Measurements from ENCODE around the gene SLC38A8. TPM values are rescaled to one million over a fixed set of nuclear protein-coding genes. Genes with fewer than 3 reads are reported as not detected.
A peak's percentile ranks its signal among the peaks of the same experiment; 100 is the strongest.

Gene SLC38A8
- polyA plus RNA-seq, 1 donor, result 0.12 TPM

- WGBS (ENCODE audit: insufficient coverage, low lambda C conversion rate), result no CpG with 5 or more reads among the region's 12 CpGs
- H3K4me1 ChIP-seq (ENCODE audit: control insufficient read depth, insufficient read depth, low read length), result no peaks in the 10 kb centered on the region
- no peak for DNase-seq
- no peaks in the 10 kb centered on the region for H3K9me3 ChIP-seq (ENCODE audit: control insufficient read depth, low read depth, low read length)
- H3K36me3 ChIP-seq (ENCODE audit: control insufficient read depth, insufficient read depth, low read length), result no peaks in the 10 kb centered on the region
- no peak overlapping the region for H3K27ac ChIP-seq (ENCODE audit: low read length)
- no peaks in the 10 kb centered on the region for H3K27me3 ChIP-seq (ENCODE audit: control insufficient read depth, insufficient read depth, low read length)
- H3K4me3 ChIP-seq (ENCODE audit: low read length), result no peak overlapping the region
Measured at GRCh38 chr16:84016477-84016876, 26.1 kb downstream of the SLC38A8 start.

GRCh38 chr16:84015399-84015798 lies 27.2 kb downstream of the SLC38A8 start:
- no peaks in the 10 kb centered on the region for H3K4me1 ChIP-seq (ENCODE audit: control insufficient read depth, insufficient read depth, low read length)
- no peaks in the 10 kb centered on the region for H3K27me3 ChIP-seq (ENCODE audit: control insufficient read depth, insufficient read depth, low read length)
- H3K4me3 ChIP-seq (ENCODE audit: low read length), result no peak overlapping the region
- H3K9me3 ChIP-seq (ENCODE audit: control insufficient read depth, low read depth, low read length), result no peaks in the 10 kb centered on the region
- no CpG with 5 or more reads among the region's 12 CpGs for WGBS (ENCODE audit: insufficient coverage, low lambda C conversion rate)
- no peak overlapping the region for H3K27ac ChIP-seq (ENCODE audit: low read length)
- DNase-seq, result no peak
- H3K36me3 ChIP-seq (ENCODE audit: control insufficient read depth, insufficient read depth, low read length), result no peaks in the 10 kb centered on the region

- H3K9me3 ChIP-seq (ENCODE audit: control insufficient read depth, low read depth, low read length), result no peaks in the 10 kb centered on the region
- no peaks in the 10 kb centered on the region for H3K27me3 ChIP-seq (ENCODE audit: control insufficient read depth, insufficient read depth, low read length)
- no peak overlapping the region for H3K27ac ChIP-seq (ENCODE audit: low read length)
- H3K4me3 ChIP-seq (ENCODE audit: low read length), result no peak overlapping the region
- no peak for DNase-seq
- no peaks in the 10 kb centered on the region for H3K36me3 ChIP-seq (ENCODE audit: control insufficient read depth, insufficient read depth, low read length)
- no peaks in the 10 kb centered on the region for H3K4me1 ChIP-seq (ENCODE audit: control insufficient read depth, insufficient read depth, low read length)
- no CpG with 5 or more reads among the region's 14 CpGs for WGBS (ENCODE audit: insufficient coverage, low lambda C conversion rate)
Measured at GRCh38 chr16:84014570-84015327, 27.8 kb downstream of the SLC38A8 start.

- Histone ChIP-seq H3K4me3 (ENCODE audit: low read length) (no peak overlapping the region), H3K36me3 (ENCODE audit: control insufficient read depth, insufficient read depth, low read length) (no peaks in the 10 kb centered on the region), H3K4me1 (ENCODE audit: control insufficient read depth, insufficient read depth, low read length) (no peaks in the 10 kb centered on the region), H3K27ac (ENCODE audit: low read length) (no peak overlapping the region), H3K27me3 (ENCODE audit: control insufficient read depth, insufficient read depth, low read length) (no peaks in the 10 kb centered on the region), H3K9me3 (ENCODE audit: control insufficient read depth, low read depth, low read length) (no peaks in the 10 kb centered on the region)
- DNase-seq, result peak; percentile 83 to 92
- no CpG with 5 or more reads among the region's 14 CpGs for WGBS (ENCODE audit: insufficient coverage, low lambda C conversion rate)
Measured at GRCh38 chr16:84013787-84014569, 28.6 kb downstream of the SLC38A8 start.

- no CpG with 5 or more reads among the region's 6 CpGs for WGBS (ENCODE audit: insufficient coverage, low lambda C conversion rate)
- DNase-seq, result no peak
- Histone ChIP-seq H3K4me1 (ENCODE audit: control insufficient read depth, insufficient read depth, low read length) (no peaks in the 10 kb centered on the region), H3K4me3 (ENCODE audit: low read length) (no peak overlapping the region), H3K27me3 (ENCODE audit: control insufficient read depth, insufficient read depth, low read length) (peaks cover 7% of the 10 kb centered on the region), H3K27ac (ENCODE audit: low read length) (no peak overlapping the region), H3K36me3 (ENCODE audit: control insufficient read depth, insufficient read depth, low read length) (no peaks in the 10 kb centered on the region), H3K9me3 (ENCODE audit: control insufficient read depth, low read depth, low read length) (no peaks in the 10 kb centered on the region)
Measured at GRCh38 chr16:84009282-84009681, 33.3 kb downstream of the SLC38A8 start.

GRCh38 chr16:84007965-84008364 lies 34.6 kb downstream of the SLC38A8 start:
- Histone ChIP-seq H3K4me1 (ENCODE audit: control insufficient read depth, insufficient read depth, low read length) (no peaks in the 10 kb centered on the region), H3K36me3 (ENCODE audit: control insufficient read depth, insufficient read depth, low read length) (no peaks in the 10 kb centered on the region), H3K4me3 (ENCODE audit: low read length) (no peak overlapping the region), H3K27ac (ENCODE audit: low read length) (no peak overlapping the region), H3K27me3 (ENCODE audit: control insufficient read depth, insufficient read depth, low read length) (peaks cover 7% of the 10 kb centered on the region), H3K9me3 (ENCODE audit: control insufficient read depth, low read depth, low read length) (no peaks in the 10 kb centered on the region)
- DNase-seq, result no peak
- WGBS (ENCODE audit: insufficient coverage, low lambda C conversion rate), result 70% methylated on average over 2 of the region's 8 CpGs

GRCh38 chr16:84007520-84007919 lies 35.1 kb downstream of the SLC38A8 start:
- no CpG with 5 or more reads among the region's 4 CpGs for WGBS (ENCODE audit: insufficient coverage, low lambda C conversion rate)
- DNase-seq, result no peak
- Histone ChIP-seq H3K9me3 (ENCODE audit: control insufficient read depth, low read depth, low read length) (no peaks in the 10 kb centered on the region), H3K27me3 (ENCODE audit: control insufficient read depth, insufficient read depth, low read length) (peaks cover 7% of the 10 kb centered on the region), H3K4me1 (ENCODE audit: control insufficient read depth, insufficient read depth, low read length) (no peaks in the 10 kb centered on the region), H3K4me3 (ENCODE audit: low read length) (no peak overlapping the region), H3K36me3 (ENCODE audit: control insufficient read depth, insufficient read depth, low read length) (no peaks in the 10 kb centered on the region), H3K27ac (ENCODE audit: low read length) (no peak overlapping the region)

DNA sequence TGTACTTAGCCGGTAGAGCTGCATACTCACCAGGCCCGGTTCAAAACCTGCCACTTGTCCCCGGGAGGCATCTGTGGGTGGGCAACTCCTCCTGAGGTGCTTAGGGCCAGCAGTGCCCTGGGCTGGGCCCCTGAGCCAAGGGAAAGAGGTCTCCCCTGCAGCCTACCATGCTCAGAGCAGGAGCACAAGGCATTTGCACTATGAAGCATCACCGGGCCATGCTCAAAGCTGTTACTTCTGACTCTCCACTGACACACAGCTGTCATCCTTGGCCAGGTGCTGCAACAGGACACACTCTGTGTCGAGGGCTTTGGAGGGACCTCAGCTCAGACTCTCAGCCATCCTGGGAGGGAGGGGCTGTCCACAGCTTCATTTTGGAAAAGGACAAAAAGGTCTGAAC lies 37.2 kb downstream of the SLC38A8 start:
- H3K36me3 ChIP-seq (ENCODE audit: control insufficient read depth, insufficient read depth, low read length), result no peaks in the 10 kb centered on the region
- no peak for DNase-seq
- no peaks in the 10 kb centered on the region for H3K4me1 ChIP-seq (ENCODE audit: control insufficient read depth, insufficient read depth, low read length)
- WGBS (ENCODE audit: insufficient coverage, low lambda C conversion rate), result no CpG with 5 or more reads among the region's 5 CpGs
- H3K27me3 ChIP-seq (ENCODE audit: control insufficient read depth, insufficient read depth, low read length), result peaks cover 7% of the 10 kb centered on the region
- no peak overlapping the region for H3K4me3 ChIP-seq (ENCODE audit: low read length)
- H3K27ac ChIP-seq (ENCODE audit: low read length), result no peak overlapping the region
- H3K9me3 ChIP-seq (ENCODE audit: control insufficient read depth, low read depth, low read length), result no peaks in the 10 kb centered on the region

DNA sequence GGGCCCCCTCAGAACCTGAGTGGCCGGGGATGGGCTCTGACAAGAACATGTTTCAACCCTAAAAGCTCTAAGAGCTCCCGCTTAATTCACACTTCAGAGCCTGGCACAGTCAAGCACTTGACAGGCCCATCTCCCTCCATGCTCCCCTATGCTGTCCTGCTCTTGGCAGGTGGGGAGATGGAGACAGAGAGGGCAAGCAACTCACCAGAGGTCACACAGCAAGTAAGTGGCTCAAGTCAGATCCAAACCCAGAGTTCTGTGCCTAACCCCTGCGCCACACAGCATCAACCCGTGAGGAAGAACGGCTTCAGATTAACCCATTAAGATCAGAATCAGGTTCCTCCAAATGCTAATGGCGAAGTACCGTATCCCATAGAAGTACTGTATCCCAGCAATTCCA lies 38.2 kb downstream of the SLC38A8 start:
- DNase-seq, result no peak
- no peak overlapping the region for H3K27ac ChIP-seq (ENCODE audit: low read length)
- peaks cover 7% of the 10 kb centered on the region for H3K27me3 ChIP-seq (ENCODE audit: control insufficient read depth, insufficient read depth, low read length)
- no peak overlapping the region for H3K4me3 ChIP-seq (ENCODE audit: low read length)
- H3K36me3 ChIP-seq (ENCODE audit: control insufficient read depth, insufficient read depth, low read length), result no peaks in the 10 kb centered on the region
- H3K9me3 ChIP-seq (ENCODE audit: control insufficient read depth, low read depth, low read length), result no peaks in the 10 kb centered on the region
- WGBS (ENCODE audit: insufficient coverage, low lambda C conversion rate), result no CpG with 5 or more reads among the region's 7 CpGs
- H3K4me1 ChIP-seq (ENCODE audit: control insufficient read depth, insufficient read depth, low read length), result no peaks in the 10 kb centered on the region

DNA sequence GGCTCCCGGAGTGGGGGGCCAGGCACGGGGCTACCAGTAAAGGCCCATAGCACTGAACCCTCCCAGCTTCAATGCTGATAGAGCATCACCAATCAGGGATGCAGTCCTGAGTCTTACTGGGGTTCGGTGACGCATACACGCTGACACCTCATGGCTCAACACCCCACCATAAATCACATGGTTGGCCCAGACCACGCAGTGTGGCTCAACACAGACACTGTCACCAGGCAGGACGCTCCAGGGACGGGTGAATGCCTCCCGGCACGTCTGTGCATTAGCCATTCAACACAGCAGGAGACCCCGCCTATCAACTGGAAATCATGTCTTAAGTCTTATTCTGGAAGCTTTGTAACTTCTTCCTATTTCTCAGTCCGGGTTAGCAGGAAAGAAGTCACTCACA lies 39.6 kb downstream of the SLC38A8 start:
- H3K9me3 ChIP-seq (ENCODE audit: control insufficient read depth, low read depth, low read length), result no peaks in the 10 kb centered on the region
- no peak for DNase-seq
- H3K27ac ChIP-seq (ENCODE audit: low read length), result no peak overlapping the region
- peaks cover 7% of the 10 kb centered on the region for H3K27me3 ChIP-seq (ENCODE audit: control insufficient read depth, insufficient read depth, low read length)
- no peak overlapping the region for H3K4me3 ChIP-seq (ENCODE audit: low read length)
- WGBS (ENCODE audit: insufficient coverage, low lambda C conversion rate), result no CpG with 5 or more reads among the region's 12 CpGs
- no peaks in the 10 kb centered on the region for H3K36me3 ChIP-seq (ENCODE audit: control insufficient read depth, insufficient read depth, low read length)
- no peaks in the 10 kb centered on the region for H3K4me1 ChIP-seq (ENCODE audit: control insufficient read depth, insufficient read depth, low read length)

Measured in large intestine (tissue), 3 donors.